ENCODE data around the gene REPS2.
A peak's percentile ranks its signal among the peaks of the same experiment; 100 is the strongest.

The REPS2 gene

DNA sequence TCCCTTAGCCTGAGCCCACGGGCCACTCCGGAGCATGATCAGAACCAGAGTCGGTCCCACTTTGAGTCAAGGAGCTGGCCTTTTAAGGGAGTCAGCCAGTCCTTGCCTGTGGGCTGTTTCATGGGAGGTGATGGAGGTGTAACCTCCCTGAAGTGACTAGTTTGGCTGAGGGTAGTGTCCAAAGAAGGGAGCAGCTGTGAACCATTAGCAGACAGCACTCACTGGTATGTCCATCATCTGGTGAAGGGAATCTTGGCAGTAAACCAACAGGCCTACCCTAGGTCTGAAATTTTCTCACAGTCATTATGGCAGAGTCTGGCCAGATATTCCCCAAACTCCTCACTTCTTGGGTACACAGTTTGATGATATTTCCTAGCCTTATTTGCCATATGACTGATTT lies 12.3 kb upstream of the REPS2 start:
- Histone ChIP-seq H3K27me3 (ENCODE audit: insufficient read depth, poor library complexity, severe bottlenecking) (no peaks in the 10 kb centered on the region), H3K9me3 (ENCODE audit: severe bottlenecking) (no peaks in the 10 kb centered on the region), H3K4me3 (ENCODE audit: severe bottlenecking) (no peak overlapping the region), H3K36me3 (ENCODE audit: low read depth) (no peaks in the 10 kb centered on the region), H3K4me1 (ENCODE audit: insufficient read depth, poor library complexity, severe bottlenecking) (no peaks in the 10 kb centered on the region), H3K27ac (ENCODE audit: poor library complexity, severe bottlenecking) (no peak overlapping the region)
- ATAC-seq (ENCODE audit: low read depth) (no peak), DNase-seq (ENCODE audit: low spot score) (no peak)
- TF ChIP-seq, protein P1, sequence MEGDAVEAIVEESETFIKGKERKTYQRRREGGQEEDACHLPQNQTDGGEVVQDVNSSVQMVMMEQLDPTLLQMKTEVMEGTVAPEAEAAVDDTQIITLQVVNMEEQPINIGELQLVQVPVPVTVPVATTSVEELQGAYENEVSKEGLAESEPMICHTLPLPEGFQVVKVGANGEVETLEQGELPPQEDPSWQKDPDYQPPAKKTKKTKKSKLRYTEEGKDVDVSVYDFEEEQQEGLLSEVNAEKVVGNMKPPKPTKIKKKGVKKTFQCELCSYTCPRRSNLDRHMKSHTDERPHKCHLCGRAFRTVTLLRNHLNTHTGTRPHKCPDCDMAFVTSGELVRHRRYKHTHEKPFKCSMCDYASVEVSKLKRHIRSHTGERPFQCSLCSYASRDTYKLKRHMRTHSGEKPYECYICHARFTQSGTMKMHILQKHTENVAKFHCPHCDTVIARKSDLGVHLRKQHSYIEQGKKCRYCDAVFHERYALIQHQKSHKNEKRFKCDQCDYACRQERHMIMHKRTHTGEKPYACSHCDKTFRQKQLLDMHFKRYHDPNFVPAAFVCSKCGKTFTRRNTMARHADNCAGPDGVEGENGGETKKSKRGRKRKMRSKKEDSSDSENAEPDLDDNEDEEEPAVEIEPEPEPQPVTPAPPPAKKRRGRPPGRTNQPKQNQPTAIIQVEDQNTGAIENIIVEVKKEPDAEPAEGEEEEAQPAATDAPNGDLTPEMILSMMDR (IDR thresholded peaks at IDR 0.05; ENCODE audit: poor library complexity, severe bottlenecking): no peak

DNA sequence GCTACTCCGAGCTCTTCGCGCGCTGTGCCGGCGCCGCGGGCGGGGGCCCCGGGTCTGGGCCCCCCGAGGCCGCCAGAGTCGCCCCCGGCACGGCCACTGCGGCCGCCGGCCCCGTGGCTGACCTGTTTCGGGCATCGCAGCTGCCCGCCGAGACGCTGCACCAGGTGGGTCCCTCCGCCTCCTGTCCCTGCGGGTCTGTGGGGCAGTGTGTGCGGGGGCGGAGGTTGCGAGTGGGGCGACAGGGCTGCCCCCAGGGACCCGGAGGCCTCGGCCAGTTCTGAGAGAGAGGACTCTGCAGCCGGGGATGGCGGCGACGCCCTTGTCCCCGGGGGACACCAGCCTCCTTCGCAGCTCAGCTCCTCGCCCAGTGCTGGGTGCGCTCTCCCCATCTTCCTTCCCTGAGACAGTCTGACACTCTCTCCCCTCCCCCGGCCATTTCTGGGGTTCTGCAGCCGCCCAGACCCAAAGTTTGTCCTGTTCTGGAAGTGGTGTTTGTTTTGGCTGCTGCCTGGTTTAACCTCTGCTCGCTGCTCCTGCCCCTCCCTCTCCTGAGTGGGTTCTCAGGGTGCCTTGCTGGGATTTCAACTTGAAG lies 609 bp downstream of the REPS2 start:
- TF ChIP-seq, protein P1 (IDR thresholded peaks at IDR 0.05; ENCODE audit: poor library complexity, severe bottlenecking): no peak
- H3K4me1 ChIP-seq (ENCODE audit: insufficient read depth, poor library complexity, severe bottlenecking): peaks cover 3% of the 10 kb centered on the region
- DNase-seq (ENCODE audit: low spot score) (no peak), ATAC-seq (ENCODE audit: low read depth) (peak; percentile 37; the same call in 2 of the 3 replicates)
- H3K4me3 ChIP-seq (ENCODE audit: severe bottlenecking): peak overlapping the region; percentile 78
- no peaks in the 10 kb centered on the region for H3K27me3 ChIP-seq (ENCODE audit: insufficient read depth, poor library complexity, severe bottlenecking)
- H3K9me3 ChIP-seq (ENCODE audit: severe bottlenecking): no peaks in the 10 kb centered on the region
- no peak overlapping the region for H3K27ac ChIP-seq (ENCODE audit: poor library complexity, severe bottlenecking)
- no peaks in the 10 kb centered on the region for H3K36me3 ChIP-seq (ENCODE audit: low read depth)

DNA sequence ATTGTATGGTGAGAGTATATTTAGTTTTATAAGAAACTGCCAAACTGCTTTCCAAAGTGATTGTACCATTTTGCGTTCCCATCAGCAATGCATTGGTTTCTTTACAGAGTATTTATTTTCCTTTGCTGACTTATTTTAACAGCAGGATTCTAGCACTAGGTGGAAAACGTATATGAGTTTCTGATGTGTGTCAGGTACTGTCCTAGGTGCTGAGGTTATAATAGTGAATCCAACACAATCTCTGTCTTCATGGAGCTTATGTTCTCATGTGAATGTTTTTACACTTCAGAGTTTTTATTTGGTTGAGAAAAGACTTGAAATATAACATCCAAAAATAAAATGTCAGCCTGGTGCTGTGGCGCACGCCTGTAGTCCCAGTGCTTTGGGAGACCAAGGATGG lies 4.0 kb downstream of the REPS2 start:
- TF ChIP-seq, protein P1 (IDR thresholded peaks at IDR 0.05; ENCODE audit: poor library complexity, severe bottlenecking): no peak
- Histone ChIP-seq H3K27me3 (ENCODE audit: insufficient read depth, poor library complexity, severe bottlenecking) (no peaks in the 10 kb centered on the region), H3K4me1 (ENCODE audit: insufficient read depth, poor library complexity, severe bottlenecking) (peaks cover 19% of the 10 kb centered on the region), H3K4me3 (ENCODE audit: severe bottlenecking) (no peak overlapping the region), H3K27ac (ENCODE audit: poor library complexity, severe bottlenecking) (no peak overlapping the region), H3K36me3 (ENCODE audit: low read depth) (no peaks in the 10 kb centered on the region), H3K9me3 (ENCODE audit: severe bottlenecking) (no peaks in the 10 kb centered on the region)
- DNase-seq (ENCODE audit: low spot score) (no peak), ATAC-seq (ENCODE audit: low read depth) (no peak)

DNA sequence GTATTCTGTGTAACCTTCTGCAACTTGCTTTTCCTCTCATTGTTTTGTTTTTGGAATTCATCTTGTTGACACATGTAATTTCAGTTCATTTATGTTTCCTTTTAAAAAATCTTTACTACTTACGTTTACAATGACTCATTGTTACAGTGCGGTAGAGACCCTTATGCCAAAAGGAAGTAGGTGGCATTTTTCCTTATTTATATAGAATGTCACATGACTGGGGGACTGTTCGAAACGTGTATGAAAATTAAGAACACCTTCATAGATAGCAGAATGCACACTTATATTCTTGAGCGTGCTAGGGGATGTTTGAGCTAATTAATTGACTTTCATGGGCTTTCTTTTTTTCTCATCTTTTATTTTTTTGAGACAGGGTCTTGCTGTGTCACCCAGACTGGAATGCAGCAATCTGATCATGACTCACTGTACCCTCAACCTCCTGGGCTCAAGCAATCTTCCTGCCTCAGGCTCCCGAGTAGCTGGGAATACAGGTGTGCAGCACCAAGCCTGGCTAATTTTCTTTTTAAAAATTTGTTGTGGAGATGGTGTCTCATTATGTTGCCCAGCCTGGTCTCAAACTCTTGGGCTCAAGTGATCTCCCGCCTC lies 7.3 kb downstream of the REPS2 start:
- peak; percentile 70 for ATAC-seq (ENCODE audit: low read depth)
- peaks cover 16% of the 10 kb centered on the region for H3K4me1 ChIP-seq (ENCODE audit: insufficient read depth, poor library complexity, severe bottlenecking)
- no peak for DNase-seq (ENCODE audit: low spot score)
- H3K27me3 ChIP-seq (ENCODE audit: insufficient read depth, poor library complexity, severe bottlenecking): no peaks in the 10 kb centered on the region
- H3K4me3 ChIP-seq (ENCODE audit: severe bottlenecking): no peak overlapping the region
- peak overlapping the region; percentile 63 for H3K27ac ChIP-seq (ENCODE audit: poor library complexity, severe bottlenecking)
- H3K9me3 ChIP-seq (ENCODE audit: severe bottlenecking): no peaks in the 10 kb centered on the region
- no peaks in the 10 kb centered on the region for H3K36me3 ChIP-seq (ENCODE audit: low read depth)
- TF ChIP-seq, protein P1 (IDR thresholded peaks at IDR 0.05; ENCODE audit: poor library complexity, severe bottlenecking): no peak

DNA sequence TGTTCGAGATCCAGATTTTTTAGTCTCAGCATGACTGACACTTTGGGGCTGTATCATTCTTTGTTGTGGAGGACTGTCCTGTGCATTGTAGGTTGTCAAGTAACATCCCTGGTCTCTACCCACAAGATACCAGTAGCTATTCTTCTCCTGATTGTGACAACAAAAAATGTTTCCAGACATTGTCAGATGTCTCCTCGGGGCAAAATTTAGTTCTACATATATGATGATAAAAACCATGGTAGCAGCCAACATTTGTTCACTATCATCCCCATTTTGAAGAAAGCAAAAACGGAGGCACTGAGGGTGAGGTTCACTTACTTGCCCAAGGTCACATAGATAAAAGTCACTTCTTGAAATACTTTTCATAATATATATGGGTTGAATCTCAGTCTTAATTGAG lies 11.3 kb downstream of the REPS2 start:
- DNase-seq (ENCODE audit: low spot score): no peak
- TF ChIP-seq, protein P1 (IDR thresholded peaks at IDR 0.05; ENCODE audit: poor library complexity, severe bottlenecking): no peak
- no peak for ATAC-seq (ENCODE audit: low read depth)

More for the DNA sequence above, 11.3 kb downstream of the REPS2 start:
- Histone ChIP-seq H3K27me3 (ENCODE audit: insufficient read depth, poor library complexity, severe bottlenecking) (no peaks in the 10 kb centered on the region), H3K36me3 (ENCODE audit: low read depth) (no peaks in the 10 kb centered on the region), H3K4me3 (ENCODE audit: severe bottlenecking) (no peak overlapping the region), H3K27ac (ENCODE audit: poor library complexity, severe bottlenecking) (no peak overlapping the region), H3K4me1 (ENCODE audit: insufficient read depth, poor library complexity, severe bottlenecking) (peaks cover 14% of the 10 kb centered on the region), H3K9me3 (ENCODE audit: severe bottlenecking) (no peaks in the 10 kb centered on the region)

All from RWPE2 (cell line).